H9 (cell line): ENCODE results near the gene DYNC2H1. TPM values are rescaled to one million over a fixed set of nuclear protein-coding genes. Genes with fewer than 3 reads are reported as not detected.

Source experiments
- DNase-seq: peaks from one replicate; pipeline ENCODE4 v3.0.0-alpha.2; 2017
- H2AFZ ChIP-seq: one replicate; pipeline ENCODE4 v1.6.1; 2013; ENCODE audit warnings: mild to moderate bottlenecking, low read length, control low read depth, moderate library complexity
- H2AK5ac ChIP-seq: 2 replicates; pipeline ENCODE4 v1.6.1; 2013; ENCODE audit warnings: low read length, control low read depth, mixed read lengths; ENCODE audit not compliant: insufficient read length
- H2BK120ac ChIP-seq: one replicate; pipeline ENCODE4 v1.6.1; 2013; ENCODE audit warnings: low read depth, mild to moderate bottlenecking, low read length, control low read depth, inconsistent platforms; ENCODE audit not compliant: poor library complexity, severe bottlenecking
- H2BK12ac ChIP-seq: 2 replicates; pipeline ENCODE4 v1.6.1; 2013; ENCODE audit warnings: low read length, control low read depth, mixed read lengths, low read depth; ENCODE audit not compliant: insufficient read length
- H2BK15ac ChIP-seq: 2 replicates; pipeline ENCODE4 v1.6.1; 2013; ENCODE audit warnings: low read depth, low read length, control low read depth
- H2BK20ac ChIP-seq: one replicate; pipeline ENCODE4 v1.6.1; 2013; ENCODE audit warnings: low read depth, mild to moderate bottlenecking, low read length, control low read depth, inconsistent platforms; ENCODE audit not compliant: poor library complexity, severe bottlenecking
- H2BK5ac ChIP-seq: 2 replicates; pipeline ENCODE4 v1.6.1; 2013; ENCODE audit warnings: low read length, control low read depth, mixed read lengths; ENCODE audit not compliant: insufficient read length
- H3K14ac ChIP-seq: 2 replicates; pipeline ENCODE4 v1.6.1; 2013; ENCODE audit warnings: low read length, control low read depth; ENCODE audit not compliant: insufficient read depth
- H3K18ac ChIP-seq: 2 replicates; pipeline ENCODE4 v1.6.1; 2013; ENCODE audit warnings: low read depth, mild to moderate bottlenecking, mixed read lengths, low read length, control low read depth; ENCODE audit not compliant: insufficient read length
- H3K23ac ChIP-seq: 2 replicates; pipeline ENCODE4 v1.6.1; 2013; ENCODE audit warnings: low read length, control low read depth, mixed read lengths, low read depth; ENCODE audit not compliant: insufficient read length
- H3K23me2 ChIP-seq: 2 replicates; pipeline ENCODE4 v1.6.1; 2013; ENCODE audit warnings: low read depth, mild to moderate bottlenecking, mixed read lengths, low read length, control low read depth; ENCODE audit not compliant: insufficient read length, poor library complexity, severe bottlenecking
- H3K27ac ChIP-seq: 2 replicates; pipeline ENCODE4 v1.5.1; 2013; ENCODE audit warnings: low read length, control low read depth, mixed read lengths, low read depth; ENCODE audit not compliant: insufficient read length
- H3K27me3 ChIP-seq: 2 replicates; pipeline ENCODE4 v1.6.1; 2013; ENCODE audit warnings: low read length, control low read depth, inconsistent platforms; ENCODE audit not compliant: insufficient read depth
- H3K4ac ChIP-seq: 2 replicates; pipeline ENCODE4 v1.6.1; 2013; ENCODE audit warnings: low read depth, mild to moderate bottlenecking, control low read depth, inconsistent platforms, low read length, moderate library complexity
- H3K4me1 ChIP-seq: 2 replicates; pipeline ENCODE4 v1.6.1; 2013; ENCODE audit warnings: low read length, control low read depth, inconsistent platforms; ENCODE audit not compliant: insufficient read depth
- H3K4me2 ChIP-seq: 2 replicates; pipeline ENCODE4 v1.6.1; 2013; ENCODE audit warnings: low read length, control low read depth, mixed read lengths; ENCODE audit not compliant: insufficient read length, insufficient read depth
- H3K56ac ChIP-seq: 2 replicates; pipeline ENCODE4 v1.6.1; 2013; ENCODE audit warnings: low read depth, mild to moderate bottlenecking, mixed read lengths, low read length, control low read depth; ENCODE audit not compliant: insufficient read length
- H3K79me1 ChIP-seq: 2 replicates; pipeline ENCODE4 v1.6.1; 2013; ENCODE audit warnings: low read depth, mild to moderate bottlenecking, moderate library complexity, low read length, control low read depth, inconsistent platforms; ENCODE audit not compliant: insufficient read depth, poor library complexity, severe bottlenecking
- H3K79me2 ChIP-seq: 2 replicates; pipeline ENCODE4 v1.6.1; 2013; ENCODE audit warnings: low read length, control low read depth, inconsistent platforms; ENCODE audit not compliant: insufficient read depth
- H3K9ac ChIP-seq: 2 replicates; pipeline ENCODE4 v1.6.1; 2013; ENCODE audit warnings: low read length, control low read depth, mixed read lengths; ENCODE audit not compliant: insufficient read length; ENCODE audit errors: extremely low read depth
- H3K9me3 ChIP-seq: one replicate; pipeline ENCODE4 v1.6.1; 2013; ENCODE audit warnings: low read depth, low read length, inconsistent platforms; ENCODE audit not compliant: control insufficient read depth
- H3T11ph ChIP-seq: one replicate; pipeline ENCODE4 v1.6.1; 2013; ENCODE audit warnings: mild to moderate bottlenecking, low read length, control low read depth, inconsistent platforms
- H4K20me1 ChIP-seq: one replicate; pipeline ENCODE4 v1.6.1; 2013; ENCODE audit not compliant: control insufficient read depth, insufficient read length, insufficient read depth
- H4K5ac ChIP-seq: 2 replicates; pipeline ENCODE4 v1.6.1; 2013; ENCODE audit warnings: low read depth, mild to moderate bottlenecking, mixed read lengths, low read length, control low read depth; ENCODE audit not compliant: insufficient read length
- H4K8ac ChIP-seq: replicated peaks from 2 replicates; pipeline ENCODE4 v1.6.1; 2013; ENCODE audit warnings: low read length, control low read depth, mixed read lengths, low read depth; ENCODE audit not compliant: insufficient read length
- H4K91ac ChIP-seq: 2 replicates; pipeline ENCODE4 v1.6.1; 2013; ENCODE audit warnings: low read depth, mild to moderate bottlenecking, moderate library complexity, mixed read lengths, low read length, control low read depth; ENCODE audit not compliant: insufficient read length
- H3K27ac Mint-ChIP-seq, 3 experiments: 2 replicates in 2 of 3; 3 replicates in 1 of 3; pipeline ENCODE4 v1.8.0; 2020 to 2021; ENCODE audit warnings: mixed read lengths in 3 of 3, mild to moderate bottlenecking in 1 of 3, moderate library complexity in 1 of 3
- H3K27me3 Mint-ChIP-seq: 2 replicates; pipeline ENCODE4 v1.8.0; 2021; ENCODE audit warnings: low read depth, mild to moderate bottlenecking, moderate library complexity, mixed read lengths
- H3K36me3 Mint-ChIP-seq, 3 experiments: 2 replicates in 2 of 3; 3 replicates in 1 of 3; pipeline ENCODE4 v1.8.0; 2020 to 2021; ENCODE audit warnings: low read depth in 3 of 3, mixed read lengths in 3 of 3; ENCODE audit not compliant: insufficient read depth in 1 of 3
- H3K4me1 Mint-ChIP-seq, 2 experiments: 2 replicates each; pipeline ENCODE4 v1.8.0; 2020; ENCODE audit warnings: mixed read lengths in 2 of 2
- H3K4me3 Mint-ChIP-seq, 2 experiments: 2 replicates in 1 of 2; 3 replicates in 1 of 2; pipeline ENCODE4 v1.8.0; 2020 to 2021; ENCODE audit warnings: mild to moderate bottlenecking in 2 of 2, mixed read lengths in 2 of 2, moderate library complexity in 1 of 2
- H3K9me3 Mint-ChIP-seq, 2 experiments: 2 replicates in 1 of 2; 3 replicates in 1 of 2; pipeline ENCODE4 v1.8.0; 2020; ENCODE audit warnings: mild to moderate bottlenecking in 2 of 2, mixed read lengths in 2 of 2, moderate library complexity in 1 of 2
- WGBS: extraction: QIAGEN DNeasy Blood & Tissue Kit; methylation state at CpG from one replicate; pipeline ENCODE4 v1.1.7; 2013; ENCODE audit warnings: missing lambda C conversion rate, low lambda C conversion rate, mixed read lengths; ENCODE audit not compliant: insufficient read length; ENCODE audit errors: extremely low coverage; 5-methylcytosine and 5-hydroxymethylcytosine counted together
- total RNA-seq: library from RNA; stranded (reverse); gene quantifications from 2 replicates; pipeline ENCODE4 v1.2.1, GENCODE V29; 2021
- TF ChIP-seq, protein P1 (sequence below): fragments of 200-600 bp; sonication (generic); conservative IDR thresholded peaks from 3 replicates; pipeline ENCODE4 v1.8.0; 2021; ENCODE audit warnings: antibody characterized with exemption, mild to moderate bottlenecking

The DYNC2H1 gene
- total RNA-seq, 1 experiment from 2014 or later, result 13.2 TPM

DNA sequence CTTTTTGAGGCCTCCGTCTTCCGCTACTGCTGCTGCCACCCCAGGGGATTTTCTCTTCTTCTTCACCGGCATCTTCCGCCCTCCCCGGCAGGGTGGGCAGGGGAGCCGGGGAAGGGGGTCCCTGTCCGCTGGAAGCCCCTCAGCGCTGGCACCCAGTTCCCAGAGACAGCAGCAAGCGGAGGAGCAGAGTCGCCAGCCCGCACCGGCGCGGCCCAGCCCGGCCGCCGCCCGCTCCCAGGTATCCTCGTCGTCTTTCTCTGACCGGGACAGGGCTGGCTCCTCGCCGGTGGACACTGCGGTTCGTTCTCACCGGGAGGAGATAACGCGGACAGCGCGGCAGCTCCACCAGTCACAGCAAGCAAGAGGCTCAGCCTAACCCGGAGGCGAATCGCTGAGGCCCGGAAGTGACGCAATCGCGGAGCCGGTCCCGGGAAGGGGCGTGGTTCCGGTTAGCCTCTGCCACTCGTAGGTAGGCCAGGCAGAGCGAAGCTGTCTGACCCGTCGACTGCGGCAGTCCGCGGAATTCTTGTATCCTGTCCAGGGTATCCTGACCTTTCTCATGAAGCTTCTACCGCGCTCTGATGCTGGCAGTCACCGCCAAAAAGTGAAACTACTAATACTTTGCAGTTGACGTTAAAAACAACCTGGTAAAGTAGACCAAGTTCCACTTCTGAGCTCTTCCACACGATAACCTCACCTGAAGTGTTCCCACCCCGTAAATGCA lies 17.3 kb upstream of the DYNC2H1 start, which contains the start of gene DCUN1D5:
Gene DCUN1D5, minus strand, starts transcription at position 360 of the 724 bp plus-strand sequence. Its CDS starts 288 bp downstream, at position 72.
- peak within 1 kb of the TSS; percentile 93 for H3K9ac ChIP-seq
- H4K20me1 ChIP-seq, result no peaks in the 10 kb centered on the region
- WGBS, result no CpG with 5 or more reads among the region's 54 CpGs
- H3K27me3 Mint-ChIP-seq, result peaks cover 11% of the 10 kb centered on the region
- H3K27ac ChIP-seq, result no peak within 1 kb of the TSS
- H3K14ac ChIP-seq, result peak within 1 kb of the TSS; percentile 51
- no peaks in the 10 kb centered on the region for H3K9me3 ChIP-seq
- no peak within 1 kb of the TSS for H2BK5ac ChIP-seq
- H3K23me2 ChIP-seq, result peaks cover 5% of the 10 kb centered on the region
- no peak within 1 kb of the TSS for H4K91ac ChIP-seq
- DNase-seq, result peak; percentile 98
- H3K79me1 ChIP-seq, result no peaks in the 10 kb centered on the region
- H3K18ac ChIP-seq, result peak within 1 kb of the TSS; percentile 81
- H2BK120ac ChIP-seq, result peak within 1 kb of the TSS; percentile 69
- no peak within 1 kb of the TSS; the same call in 1 of the 2 replicates for H3K4ac ChIP-seq
- TF ChIP-seq, protein P1, sequence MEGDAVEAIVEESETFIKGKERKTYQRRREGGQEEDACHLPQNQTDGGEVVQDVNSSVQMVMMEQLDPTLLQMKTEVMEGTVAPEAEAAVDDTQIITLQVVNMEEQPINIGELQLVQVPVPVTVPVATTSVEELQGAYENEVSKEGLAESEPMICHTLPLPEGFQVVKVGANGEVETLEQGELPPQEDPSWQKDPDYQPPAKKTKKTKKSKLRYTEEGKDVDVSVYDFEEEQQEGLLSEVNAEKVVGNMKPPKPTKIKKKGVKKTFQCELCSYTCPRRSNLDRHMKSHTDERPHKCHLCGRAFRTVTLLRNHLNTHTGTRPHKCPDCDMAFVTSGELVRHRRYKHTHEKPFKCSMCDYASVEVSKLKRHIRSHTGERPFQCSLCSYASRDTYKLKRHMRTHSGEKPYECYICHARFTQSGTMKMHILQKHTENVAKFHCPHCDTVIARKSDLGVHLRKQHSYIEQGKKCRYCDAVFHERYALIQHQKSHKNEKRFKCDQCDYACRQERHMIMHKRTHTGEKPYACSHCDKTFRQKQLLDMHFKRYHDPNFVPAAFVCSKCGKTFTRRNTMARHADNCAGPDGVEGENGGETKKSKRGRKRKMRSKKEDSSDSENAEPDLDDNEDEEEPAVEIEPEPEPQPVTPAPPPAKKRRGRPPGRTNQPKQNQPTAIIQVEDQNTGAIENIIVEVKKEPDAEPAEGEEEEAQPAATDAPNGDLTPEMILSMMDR, result no peak
- H3K36me3 Mint-ChIP-seq, result peaks cover 13 to 25% (median 20%) of the 10 kb centered on the region in 3 experiments; a peak in 6 of 7 replicates
- no peak within 1 kb of the TSS for H2AK5ac ChIP-seq
- no peak within 1 kb of the TSS for H4K8ac ChIP-seq
- no peak within 1 kb of the TSS for H3K23ac ChIP-seq
- H3T11ph ChIP-seq, result no peak within 1 kb of the TSS
- no peak within 1 kb of the TSS for H2AFZ ChIP-seq
- peak within 1 kb of the TSS; percentile 89 to 97 (median 96) for H3K27ac Mint-ChIP-seq
- H3K4me1 ChIP-seq, result no peaks in the 10 kb centered on the region
- H2BK15ac ChIP-seq, result no peak within 1 kb of the TSS
- no peak within 1 kb of the TSS for H3K56ac ChIP-seq
- H3K9me3 Mint-ChIP-seq, result no peaks in the 10 kb centered on the region
- no peak within 1 kb of the TSS for H4K5ac ChIP-seq
- H2BK20ac ChIP-seq, result no peak within 1 kb of the TSS
- peak within 1 kb of the TSS; percentile 90 for H3K4me2 ChIP-seq
- no peaks in the 10 kb centered on the region for H3K27me3 ChIP-seq
- H3K4me3 Mint-ChIP-seq, result peak within 1 kb of the TSS; percentile 89 to 92
- H3K79me2 ChIP-seq, result peaks cover 18% of the 10 kb centered on the region; the same call in 1 of the 2 replicates
- no peak within 1 kb of the TSS for H2BK12ac ChIP-seq
- peaks cover 15 to 16% of the 10 kb centered on the region in 2 experiments for H3K4me1 Mint-ChIP-seq
